Colonic mucosa (tissue), 4 donors: ENCODE measurements around the gene PHIP. TPM values are rescaled to one million over a fixed set of nuclear protein-coding genes. Genes with fewer than 3 reads are reported as not detected.
"Not testable (repeated sequence)": the region's sequence is repeated elsewhere in the genome, so short reads cannot be mapped to it uniquely, and the experiment has no call there.

ENCODE experiments used
- DNase-seq: peaks from one replicate; pipeline ENCODE4 v3.0.0-alpha.2; 2020
- H3K27ac ChIP-seq: fragments of 200-600 bp; one replicate; pipeline ENCODE4 v1.8.0; 2021
- H3K27me3 ChIP-seq: fragments of 200-600 bp; one replicate; pipeline ENCODE4 v1.8.0; 2021
- H3K36me3 ChIP-seq: fragments of 200-600 bp; one replicate; pipeline ENCODE4 v1.8.0; 2021
- H3K4me1 ChIP-seq: fragments of 200-600 bp; one replicate; pipeline ENCODE4 v1.8.0; 2021; ENCODE audit warnings: mild to moderate bottlenecking
- H3K4me3 ChIP-seq: fragments of 200-600 bp; one replicate; pipeline ENCODE4 v1.8.0; 2021
- H3K9ac ChIP-seq, 2 donors: one replicate each; pipeline ENCODE4 v1.7.0; 2013; ENCODE audit warnings: control low read depth in 2 of 2, low read depth in 2 of 2, low read length in 2 of 2
- H3K9me3 ChIP-seq: fragments of 200-600 bp; one replicate; pipeline ENCODE4 v1.8.0; 2021
- intact Hi-C: fragments of 100-400 bp; cut with DNase I; formaldehyde crosslinking; loops from one replicate; pipeline ENCODE4 v1.14.1; 2022
- total RNA-seq, 2 donors: library from RNA; stranded (reverse); fragmentation: NEBNext Ultra II Directional in 1 of 2; extraction: Animal tissue kit (Norgen Biotek cat#: 25700) in 1 of 2; gene quantifications; one replicate each; pipeline ENCODE4 v1.2.1, GENCODE V29; 2021
- TF ChIP-seq, protein P1 (sequence below): fragments of 200-600 bp; IDR thresholded peaks from one replicate; pipeline ENCODE4 v1.8.0; 2022; ENCODE audit warnings: antibody characterized with exemption, mild to moderate bottlenecking
- donor health status: healthy.
- donor health status: DM: no; HTN: no; CAD: no.
- donor health status: DM: no; HTN: no; CAD: no.

Gene PHIP
- total RNA-seq, 2 donors from 2014 or later: 19.3 to 20.5 TPM

DNA sequence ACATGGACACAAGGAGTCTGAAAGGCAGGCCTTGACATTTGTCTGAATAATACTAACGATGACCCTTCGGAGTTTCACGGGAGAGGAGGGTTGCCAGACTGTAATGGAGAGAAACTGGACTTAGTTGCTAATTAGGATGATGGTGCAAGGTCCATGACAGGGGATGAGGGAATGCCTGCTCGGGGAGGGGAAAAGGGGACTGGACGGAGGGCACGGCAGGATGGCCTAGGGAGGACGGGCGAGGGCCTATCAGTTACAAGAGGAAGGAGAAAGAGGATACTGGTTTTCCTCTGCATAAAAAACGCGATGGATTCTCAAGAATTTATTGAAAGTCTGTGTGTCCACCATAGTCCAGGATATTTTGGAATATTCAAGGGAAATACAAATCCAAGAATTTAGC is 168.0 kb downstream of the PHIP start:
- Histone ChIP-seq H3K27me3 (no peaks in the 10 kb centered on the region), H3K36me3 (no peaks in the 10 kb centered on the region), H3K9me3 (no peaks in the 10 kb centered on the region), H3K27ac (no peak overlapping the region), H3K4me3 (no peak overlapping the region), H3K9ac (no peak overlapping the region), H3K4me1 (no peaks in the 10 kb centered on the region)
- intact Hi-C loops: no loop called here
- TF ChIP-seq, protein P1, sequence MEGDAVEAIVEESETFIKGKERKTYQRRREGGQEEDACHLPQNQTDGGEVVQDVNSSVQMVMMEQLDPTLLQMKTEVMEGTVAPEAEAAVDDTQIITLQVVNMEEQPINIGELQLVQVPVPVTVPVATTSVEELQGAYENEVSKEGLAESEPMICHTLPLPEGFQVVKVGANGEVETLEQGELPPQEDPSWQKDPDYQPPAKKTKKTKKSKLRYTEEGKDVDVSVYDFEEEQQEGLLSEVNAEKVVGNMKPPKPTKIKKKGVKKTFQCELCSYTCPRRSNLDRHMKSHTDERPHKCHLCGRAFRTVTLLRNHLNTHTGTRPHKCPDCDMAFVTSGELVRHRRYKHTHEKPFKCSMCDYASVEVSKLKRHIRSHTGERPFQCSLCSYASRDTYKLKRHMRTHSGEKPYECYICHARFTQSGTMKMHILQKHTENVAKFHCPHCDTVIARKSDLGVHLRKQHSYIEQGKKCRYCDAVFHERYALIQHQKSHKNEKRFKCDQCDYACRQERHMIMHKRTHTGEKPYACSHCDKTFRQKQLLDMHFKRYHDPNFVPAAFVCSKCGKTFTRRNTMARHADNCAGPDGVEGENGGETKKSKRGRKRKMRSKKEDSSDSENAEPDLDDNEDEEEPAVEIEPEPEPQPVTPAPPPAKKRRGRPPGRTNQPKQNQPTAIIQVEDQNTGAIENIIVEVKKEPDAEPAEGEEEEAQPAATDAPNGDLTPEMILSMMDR: no peak
- DNase-seq: no peak

DNA sequence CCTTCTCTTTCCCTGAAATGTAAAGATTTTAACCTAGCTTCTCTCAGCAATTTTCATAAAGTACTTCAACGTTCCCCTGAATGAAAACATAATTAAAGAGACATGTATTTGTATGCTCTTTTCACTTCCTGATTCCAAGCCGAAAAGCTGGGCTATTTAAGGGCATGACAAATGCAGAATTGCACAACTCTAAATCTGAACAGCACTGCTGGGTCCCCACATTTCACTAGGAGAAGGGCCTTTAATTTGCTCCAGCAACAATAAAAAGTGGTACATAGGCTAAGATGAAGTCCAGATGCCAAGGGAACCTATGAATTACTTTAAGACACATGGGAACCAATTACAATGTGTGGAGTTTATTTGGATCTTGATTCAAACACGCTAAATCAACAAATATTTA is 168.7 kb downstream of the PHIP start:
- no peak for DNase-seq
- Histone ChIP-seq H3K9me3 (no peaks in the 10 kb centered on the region), H3K4me1 (no peaks in the 10 kb centered on the region), H3K36me3 (no peaks in the 10 kb centered on the region), H3K4me3 (no peak overlapping the region), H3K9ac (no peak overlapping the region), H3K27ac (no peak overlapping the region), H3K27me3 (no peaks in the 10 kb centered on the region)
- intact Hi-C loops: no loop called here
- TF ChIP-seq, protein P1: no peak

DNA sequence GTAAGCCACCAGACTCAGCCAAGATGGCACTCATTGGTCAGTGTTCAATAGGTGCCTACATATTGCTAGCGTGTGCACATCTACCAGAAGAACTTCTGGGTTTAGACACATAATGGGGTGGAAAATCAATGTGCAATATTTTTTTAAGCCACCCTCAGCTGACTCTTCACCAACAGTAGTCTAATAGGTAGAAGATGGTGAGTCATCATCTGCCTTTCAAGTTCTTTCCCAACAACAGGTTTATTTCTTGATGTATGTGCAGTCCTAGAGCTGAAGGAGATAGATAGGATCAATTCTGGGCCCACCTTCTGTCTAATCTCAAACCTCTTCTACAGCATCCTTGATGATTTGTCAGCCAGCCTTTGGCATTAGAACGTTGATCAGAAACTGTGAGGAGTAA is 169.4 kb downstream of the PHIP start:
- intact Hi-C loops: no loop called here
- TF ChIP-seq, protein P1: no peak
- H3K9ac ChIP-seq: no peak overlapping the region
- no peak for DNase-seq
- H3K27ac ChIP-seq: no peak overlapping the region
- H3K27me3 ChIP-seq: no peaks in the 10 kb centered on the region
- H3K36me3 ChIP-seq: no peaks in the 10 kb centered on the region
- no peaks in the 10 kb centered on the region for H3K9me3 ChIP-seq
- no peak overlapping the region for H3K4me3 ChIP-seq
- no peaks in the 10 kb centered on the region for H3K4me1 ChIP-seq

DNA sequence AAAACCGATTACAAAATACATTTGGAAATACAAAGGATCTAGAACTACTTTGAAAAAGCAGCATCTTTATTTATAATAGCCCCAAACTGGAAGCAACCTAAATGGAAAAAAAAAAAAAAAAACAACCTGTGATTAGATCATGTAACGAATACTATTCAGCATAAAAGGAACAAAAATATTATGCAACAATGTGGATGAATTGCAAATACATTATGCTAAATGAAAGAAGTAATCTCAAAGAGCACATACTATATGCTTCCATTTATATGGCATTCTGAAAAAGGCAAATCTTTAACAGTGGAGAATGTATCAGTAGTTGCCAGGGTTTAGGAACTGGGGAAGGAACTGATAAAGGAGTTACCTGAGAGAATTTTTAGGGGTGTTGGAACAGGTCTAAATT is 181.8 kb downstream of the PHIP start:
- intact Hi-C loops: no loop called here

DNA sequence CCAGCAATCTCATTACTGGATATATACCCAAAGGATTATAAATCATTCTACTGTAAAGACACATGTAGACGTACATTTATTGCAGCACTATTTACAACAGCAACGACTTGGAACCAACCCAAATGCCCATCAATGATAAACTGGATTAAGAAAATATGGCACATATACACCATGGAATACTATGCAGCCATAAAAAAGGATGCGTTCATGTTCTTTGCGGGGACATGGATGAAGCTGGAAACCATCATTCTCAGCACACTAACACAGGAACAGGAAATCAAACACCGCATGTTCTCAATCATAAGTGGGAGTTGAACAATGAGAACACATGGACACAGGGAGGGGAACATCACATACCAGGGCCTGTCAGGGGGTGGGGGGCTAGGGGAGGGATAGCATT is 188.2 kb downstream of the PHIP start:
- intact Hi-C loops: not testable (repeated sequence)

More for the DNA sequence above, 181.8 kb downstream of the PHIP start:
- Histone ChIP-seq H3K27ac (no peak overlapping the region), H3K4me1 (no peaks in the 10 kb centered on the region), H3K4me3 (no peak overlapping the region), H3K9me3 (no peaks in the 10 kb centered on the region), H3K27me3 (no peaks in the 10 kb centered on the region), H3K9ac (no peak overlapping the region), H3K36me3 (no peaks in the 10 kb centered on the region)
- no peak for DNase-seq
- TF ChIP-seq, protein P1: no peak

More for the DNA sequence above, 188.2 kb downstream of the PHIP start:
- H3K36me3 ChIP-seq, H3K4me1 ChIP-seq, H3K27ac ChIP-seq, H3K4me3 ChIP-seq, H3K9ac ChIP-seq, H3K27me3 ChIP-seq, DNase-seq, H3K9me3 ChIP-seq: not testable (repeated sequence)

Other genes with a start within 250 kb of the PHIP start
- 1 to 10 TPM; 1.7 to 4.9 TPM for gene IRAK1BP1, start 210.7 kb downstream of the PHIP start, total RNA-seq
- gene HMGN3, start 156.4 kb upstream of the PHIP start, total RNA-seq: 10 to 100 TPM; 30.3 to 31.0 TPM